Mesothelial cell of epicardium (in vitro differentiated cells): ENCODE data around the gene KCTD20. TPM values are rescaled to one million over a fixed set of nuclear protein-coding genes. Genes with fewer than 3 reads are reported as not detected.

Source experiments
- DNase-seq, 2 experiments: peaks; one replicate each; pipeline ENCODE4 v3.0.0; 2021; ENCODE audit warnings: low spot score in 2 of 2; ENCODE audit not compliant: unreplicated experiment in 2 of 2
- H3K27ac Mint-ChIP-seq: 2 replicates; pipeline ENCODE4 v1.8.0; 2021; ENCODE audit warnings: mixed read lengths
- H3K27me3 Mint-ChIP-seq: 2 replicates; pipeline ENCODE4 v1.8.0; 2021; ENCODE audit warnings: low read depth, mixed read lengths
- H3K36me3 Mint-ChIP-seq: 2 replicates; pipeline ENCODE4 v1.8.0; 2021; ENCODE audit warnings: mixed read lengths
- H3K4me1 Mint-ChIP-seq: 2 replicates; pipeline ENCODE4 v1.8.0; 2021; ENCODE audit warnings: mixed read lengths
- H3K4me3 Mint-ChIP-seq: 2 replicates; pipeline ENCODE4 v1.8.0; 2021; ENCODE audit warnings: mild to moderate bottlenecking, moderate library complexity, mixed read lengths
- H3K9me3 Mint-ChIP-seq: 2 replicates; pipeline ENCODE4 v1.8.0; 2021; ENCODE audit warnings: mixed read lengths
- total RNA-seq: library from RNA; stranded (reverse); gene quantifications from 3 replicates; pipeline ENCODE4 v1.2.1, GENCODE V29; 2021
- TF ChIP-seq, protein P1 (sequence below): fragments of 200-600 bp; sonication (generic); IDR thresholded peaks from one replicate; pipeline ENCODE4 v1.5.0; 2021; ENCODE audit warnings: antibody characterized with exemption; ENCODE audit not compliant: unreplicated experiment

Gene KCTD20
- total RNA-seq, 1 donor from 2014 or later: 39.9 TPM

DNA sequence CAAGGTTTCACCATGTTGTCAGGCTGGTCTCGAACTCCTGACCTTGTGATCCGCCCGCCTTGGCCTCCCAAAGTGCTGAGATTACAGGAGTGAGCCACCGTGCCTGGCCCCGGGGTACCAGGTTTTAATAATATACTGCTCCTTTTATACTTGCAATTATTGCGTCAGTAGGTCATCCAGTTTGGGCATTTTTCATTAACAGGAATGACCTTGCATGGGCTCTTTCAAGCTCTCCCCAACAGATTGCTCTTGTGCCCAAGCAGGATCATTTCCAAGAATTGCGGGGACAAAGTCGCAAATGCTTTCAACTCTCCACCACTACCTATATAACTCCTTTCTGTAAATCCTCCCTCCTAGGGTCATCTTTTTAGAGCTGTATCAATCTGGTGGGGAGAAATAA is 80.7 kb downstream of the KCTD20 start:
- TF ChIP-seq, protein P1, sequence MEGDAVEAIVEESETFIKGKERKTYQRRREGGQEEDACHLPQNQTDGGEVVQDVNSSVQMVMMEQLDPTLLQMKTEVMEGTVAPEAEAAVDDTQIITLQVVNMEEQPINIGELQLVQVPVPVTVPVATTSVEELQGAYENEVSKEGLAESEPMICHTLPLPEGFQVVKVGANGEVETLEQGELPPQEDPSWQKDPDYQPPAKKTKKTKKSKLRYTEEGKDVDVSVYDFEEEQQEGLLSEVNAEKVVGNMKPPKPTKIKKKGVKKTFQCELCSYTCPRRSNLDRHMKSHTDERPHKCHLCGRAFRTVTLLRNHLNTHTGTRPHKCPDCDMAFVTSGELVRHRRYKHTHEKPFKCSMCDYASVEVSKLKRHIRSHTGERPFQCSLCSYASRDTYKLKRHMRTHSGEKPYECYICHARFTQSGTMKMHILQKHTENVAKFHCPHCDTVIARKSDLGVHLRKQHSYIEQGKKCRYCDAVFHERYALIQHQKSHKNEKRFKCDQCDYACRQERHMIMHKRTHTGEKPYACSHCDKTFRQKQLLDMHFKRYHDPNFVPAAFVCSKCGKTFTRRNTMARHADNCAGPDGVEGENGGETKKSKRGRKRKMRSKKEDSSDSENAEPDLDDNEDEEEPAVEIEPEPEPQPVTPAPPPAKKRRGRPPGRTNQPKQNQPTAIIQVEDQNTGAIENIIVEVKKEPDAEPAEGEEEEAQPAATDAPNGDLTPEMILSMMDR: no peak
- H3K4me3 Mint-ChIP-seq: no peak overlapping the region
- H3K27me3 Mint-ChIP-seq: no peaks in the 10 kb centered on the region
- H3K27ac Mint-ChIP-seq: no peak overlapping the region
- H3K36me3 Mint-ChIP-seq: peaks cover 33% of the 10 kb centered on the region
- no peak for DNase-seq
- H3K4me1 Mint-ChIP-seq: peaks cover 2% of the 10 kb centered on the region
- no peaks in the 10 kb centered on the region for H3K9me3 Mint-ChIP-seq

DNA sequence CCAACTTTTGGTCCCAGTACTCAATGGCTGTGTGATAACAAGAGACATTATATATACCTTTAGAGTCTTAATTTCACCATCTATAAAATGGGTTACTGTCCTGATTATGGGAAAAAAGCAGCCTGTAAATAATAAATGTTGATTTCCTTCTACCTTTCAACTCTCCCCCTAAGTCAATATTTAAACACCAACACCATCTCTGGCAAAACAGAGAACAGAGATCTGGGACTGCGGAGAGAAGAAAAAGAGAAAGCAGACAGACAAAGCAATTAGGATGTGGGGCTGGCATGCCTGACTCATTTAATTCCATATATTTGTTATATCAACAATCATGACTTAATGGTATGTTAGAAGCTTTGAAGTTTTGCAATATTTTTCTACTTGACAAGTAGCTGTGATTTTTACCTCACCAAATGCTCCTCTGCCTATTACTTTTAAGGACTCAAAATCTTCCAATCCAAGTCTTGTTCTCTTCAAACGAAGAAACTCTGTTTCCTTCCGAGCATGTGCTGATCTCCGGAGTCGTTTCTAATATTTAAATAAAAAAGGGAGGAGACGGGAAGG is 81.2 kb downstream of the KCTD20 start:
- DNase-seq: no peak
- Mint-ChIP-seq H3K4me3 (no peak overlapping the region), H3K27ac (peak overlapping the region; percentile 47), H3K36me3 (peaks cover 31% of the 10 kb centered on the region), H3K27me3 (no peaks in the 10 kb centered on the region), H3K4me1 (peaks cover 2% of the 10 kb centered on the region), H3K9me3 (no peaks in the 10 kb centered on the region)
- TF ChIP-seq, protein P1: no peak

- no peaks in the 10 kb centered on the region for H3K27me3 Mint-ChIP-seq
- H3K27ac Mint-ChIP-seq: no peak overlapping the region
- peaks cover 2% of the 10 kb centered on the region for H3K4me1 Mint-ChIP-seq
- no peaks in the 10 kb centered on the region for H3K9me3 Mint-ChIP-seq
- DNase-seq: no peak
- H3K4me3 Mint-ChIP-seq: no peak overlapping the region
- H3K36me3 Mint-ChIP-seq: peaks cover 35% of the 10 kb centered on the region
- TF ChIP-seq, protein P1: no peak
Measured at GRCh38 chr6:36524871-36525270, 82.1 kb downstream of the KCTD20 start.

GRCh38 chr6:36525346-36525745 is 82.5 kb downstream of the KCTD20 start:
- no peak overlapping the region for H3K4me3 Mint-ChIP-seq
- H3K36me3 Mint-ChIP-seq: peaks cover 35% of the 10 kb centered on the region
- H3K9me3 Mint-ChIP-seq: no peaks in the 10 kb centered on the region
- peaks cover 2% of the 10 kb centered on the region for H3K4me1 Mint-ChIP-seq
- DNase-seq: no peak
- no peak overlapping the region for H3K27ac Mint-ChIP-seq
- no peaks in the 10 kb centered on the region for H3K27me3 Mint-ChIP-seq
- TF ChIP-seq, protein P1: no peak

- no peak overlapping the region for H3K27ac Mint-ChIP-seq
- peaks cover 39% of the 10 kb centered on the region for H3K36me3 Mint-ChIP-seq
- no peaks in the 10 kb centered on the region for H3K27me3 Mint-ChIP-seq
- H3K9me3 Mint-ChIP-seq: no peaks in the 10 kb centered on the region
- peaks cover 2% of the 10 kb centered on the region for H3K4me1 Mint-ChIP-seq
- TF ChIP-seq, protein P1: no peak
- no peak overlapping the region for H3K4me3 Mint-ChIP-seq
- no peak for DNase-seq
Measured at GRCh38 chr6:36526066-36526465, 83.3 kb downstream of the KCTD20 start.

- H3K4me1 Mint-ChIP-seq: peaks cover 11% of the 10 kb centered on the region
- H3K36me3 Mint-ChIP-seq: peaks cover 43% of the 10 kb centered on the region
- H3K27ac Mint-ChIP-seq: peak overlapping the region; percentile 16
- H3K27me3 Mint-ChIP-seq: no peaks in the 10 kb centered on the region
- no peak for DNase-seq
- TF ChIP-seq, protein P1: no peak
- H3K9me3 Mint-ChIP-seq: no peaks in the 10 kb centered on the region
- no peak overlapping the region for H3K4me3 Mint-ChIP-seq
Measured at GRCh38 chr6:36533321-36533720, 90.5 kb downstream of the KCTD20 start.
